Heart right ventricle (tissue), 16 donors: ENCODE data around the gene TACR2. TPM values are rescaled to one million over a fixed set of nuclear protein-coding genes. Genes with fewer than 3 reads are reported as not detected.

Experiments
- ATAC-seq, 8 donors: fragments of 200-7000 bp; cut with Tn5 transposase; one replicate each; pipeline ENCODE4 v1.9.1; 2020; ENCODE audit warnings: mild to moderate bottlenecking in 8 of 8, moderate library complexity in 8 of 8, moderate number of reproducible peaks in 1 of 8
- DNase-seq, 2 donors: peaks; one replicate each; pipeline ENCODE4 v3.0.0-alpha.2; 2020
- H3K27ac ChIP-seq, 10 donors: fragments of 200-600 bp; sonication (generic) in 2 of 10; one replicate each; pipeline versions ENCODE4 v1.5.0 to v1.8.0; 2020 to 2022; ENCODE audit warnings: mild to moderate bottlenecking in 3 of 10
- H3K27me3 ChIP-seq, 7 donors: fragments of 200-600 bp; one replicate each; pipeline ENCODE4 v1.8.0; 2021 to 2022; ENCODE audit warnings: mild to moderate bottlenecking in 2 of 7
- H3K36me3 ChIP-seq, 9 donors: fragments of 200-600 bp; sonication (generic) in 1 of 9; one replicate each; pipeline versions ENCODE4 v1.5.0 to v1.8.0; 2020 to 2022; ENCODE audit warnings: mild to moderate bottlenecking in 2 of 9
- H3K4me1 ChIP-seq, 9 donors: fragments of 200-600 bp; sonication (generic) in 1 of 9; one replicate each; pipeline versions ENCODE4 v1.5.0 to v1.8.0; 2020 to 2022; ENCODE audit warnings: mild to moderate bottlenecking in 4 of 9
- H3K4me3 ChIP-seq, 10 donors: fragments of 200-600 bp; sonication (generic) in 2 of 10; one replicate each; pipeline versions ENCODE4 v1.5.0 to v1.8.0; 2020 to 2022; ENCODE audit warnings: mild to moderate bottlenecking in 7 of 10, moderate library complexity in 2 of 10
- H3K9me3 ChIP-seq, 11 donors: fragments of 200-600 bp in 10 of 11; sonication (generic) in 2 of 11; one replicate each; pipeline versions ENCODE4 v1.5.0 to v1.8.0; 2013 to 2022; ENCODE audit warnings: mild to moderate bottlenecking in 2 of 11, control low read depth in 1 of 11, moderate library complexity in 1 of 11
- WGBS, 2 donors: extraction: QIAGEN DNeasy Blood & Tissue Kit; methylation state at CpG; one replicate each; pipeline ENCODE4 v1.1.7; 2013; ENCODE audit warnings: inconsistent platforms in 1 of 2; 5-methylcytosine and 5-hydroxymethylcytosine counted together
- intact Hi-C, 10 donors: fragments of 100-400 bp; cut with DNase I; formaldehyde crosslinking; loops; one replicate each; pipeline versions ENCODE4 v1.11.1 to v1.14.2; 2022
- polyA plus RNA-seq, 2 donors: library from polyadenylated mRNA; stranded (reverse); fragments of 200-250 nt; gene quantifications; one replicate each; pipeline ENCODE4 v1.2.3, GENCODE V29; 2013
- total RNA-seq, 10 donors: library from RNA; stranded (reverse); fragmentation: NEBNext Ultra II Directional in 3 of 10; extraction: Animal tissue kit (Norgen Biotek cat#: 25700) in 3 of 10; gene quantifications; one replicate each; pipeline versions ENCODE4 v1.2.1 to v1.2.4, GENCODE V29; 2021 to 2023
- TF ChIP-seq, protein P1 (sequence below), 9 donors: fragments of 200-600 bp; sonication (generic) in 2 of 9; IDR thresholded peaks; one replicate each; pipeline versions ENCODE4 v1.5.0 to v1.8.0; 2021 to 2022; ENCODE audit warnings: antibody characterized with exemption in 9 of 9, mild to moderate bottlenecking in 5 of 9, moderate library complexity in 1 of 9
- donor health status: Arrhythmogenic right ventricular cardiomyopathy.
- donor health status: ischemic (EF 13 %, LVEDD 7.1; RV severe dilation, severe dysfunction).
- donor health status: healthy with polysubstance abuse.
- donor health status: DM: no; HTN: yes; CAD: no.
- donor health status: DM: no; HTN: no; CAD: no.
- donor health status: ischemic (EF 25% LVEDD 6.9; RV normal size, moderate dysfunction).
- donor health status: ischemic (EF 25% LVEDD 5.7; RV mildly dilated, moderate dysfunction).
- donor health status: healthy.
- donor health status: DM: yes; HTN: yes; CAD: no.
- donor health status: Ischemic cardiomyopathy.
- donor health status: ischemic (EF 35%, LVEDD 5.7; RV mildly dilated, moderate dysfunction).
- donor health status: nonischemic (EF 11% LVEDD 7.7; RV severe dilation, severe dysfunction).
- donor health status: DM: yes; HTN: yes; CAD: no.
- donor health status: PGD.
- donor health status: ischemic (EF 29% LVEDD 5.4; RV normal size, mild dysfunction).
- donor health status: nonischemic (EF 23%, LVEDD 6.1; RV moderate dilation, normal function).

TACR2 gene
- total and polyA plus RNA-seq, 12 donors, result 0.13 to 0.93 (median 0.20) TPM; not detected in 3

DNA sequence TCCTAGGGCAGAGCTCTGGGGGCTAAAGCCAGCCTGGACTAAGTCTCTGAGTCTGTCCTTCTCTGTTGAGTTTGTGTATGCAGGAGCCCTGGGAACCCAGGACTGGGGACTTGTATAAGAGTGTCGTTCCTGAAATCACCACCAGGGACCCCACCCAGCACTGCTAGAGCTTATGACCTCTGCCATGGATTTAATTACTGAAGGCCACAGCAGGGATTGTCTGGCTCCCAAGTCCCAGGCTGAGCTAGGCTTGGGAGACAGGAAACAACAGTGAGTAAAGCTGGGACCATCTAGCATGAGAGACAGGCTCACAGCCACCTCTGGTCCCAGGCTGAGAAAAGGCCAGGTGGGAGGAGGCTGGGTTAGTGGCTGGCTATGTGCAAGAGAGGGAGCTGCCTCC lies 33.1 kb upstream of the TACR2 start:
- peak in 1 of 2 donors; percentile 73 for DNase-seq
- 9 to 18% methylated on average over 1 of the region's 1 CpG for WGBS, 2 donors

DNA sequence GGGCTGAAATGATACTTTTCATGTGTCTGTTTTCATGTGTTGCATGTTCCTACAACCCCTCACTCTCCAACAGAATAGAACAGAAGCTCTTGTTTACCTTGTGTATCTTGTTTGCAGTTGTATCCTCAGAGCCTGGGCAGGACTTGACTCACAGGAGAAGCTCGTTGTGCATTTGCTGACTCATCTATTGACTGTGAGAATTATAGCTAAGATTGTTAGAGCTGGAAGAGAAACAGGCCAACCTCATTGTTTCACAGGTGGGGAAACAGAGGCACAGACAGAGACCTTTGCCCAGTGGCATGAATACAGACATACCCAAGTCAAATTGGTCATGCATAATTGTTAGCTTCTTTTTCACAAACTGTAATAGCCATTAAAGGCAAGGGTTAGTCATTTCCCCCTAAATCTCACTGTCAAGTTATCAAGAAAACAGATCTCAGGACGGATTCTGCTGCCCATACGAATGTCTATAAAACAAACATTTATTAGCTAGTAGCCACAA lies 30.0 kb upstream of the TACR2 start:
- peaks cover 0 to 26% (median 19%) of the 10 kb centered on the region in 9 donors for H3K4me1 ChIP-seq
- no peaks in the 10 kb centered on the region for H3K36me3 ChIP-seq
- H3K27me3 ChIP-seq, result peaks cover 0 to 7% (median 0%) of the 10 kb centered on the region in 7 donors
- intact Hi-C loops, result no loop called here
- WGBS, 2 donors, result 62 to 65% methylated on average over 3 of the region's 3 CpGs
- H3K9me3 ChIP-seq, result no peaks in the 10 kb centered on the region
- ATAC-seq, result no peak
- DNase-seq, result no peak
- H3K27ac ChIP-seq, result no peak overlapping the region
- no peak overlapping the region for H3K4me3 ChIP-seq
- TF ChIP-seq, protein P1, sequence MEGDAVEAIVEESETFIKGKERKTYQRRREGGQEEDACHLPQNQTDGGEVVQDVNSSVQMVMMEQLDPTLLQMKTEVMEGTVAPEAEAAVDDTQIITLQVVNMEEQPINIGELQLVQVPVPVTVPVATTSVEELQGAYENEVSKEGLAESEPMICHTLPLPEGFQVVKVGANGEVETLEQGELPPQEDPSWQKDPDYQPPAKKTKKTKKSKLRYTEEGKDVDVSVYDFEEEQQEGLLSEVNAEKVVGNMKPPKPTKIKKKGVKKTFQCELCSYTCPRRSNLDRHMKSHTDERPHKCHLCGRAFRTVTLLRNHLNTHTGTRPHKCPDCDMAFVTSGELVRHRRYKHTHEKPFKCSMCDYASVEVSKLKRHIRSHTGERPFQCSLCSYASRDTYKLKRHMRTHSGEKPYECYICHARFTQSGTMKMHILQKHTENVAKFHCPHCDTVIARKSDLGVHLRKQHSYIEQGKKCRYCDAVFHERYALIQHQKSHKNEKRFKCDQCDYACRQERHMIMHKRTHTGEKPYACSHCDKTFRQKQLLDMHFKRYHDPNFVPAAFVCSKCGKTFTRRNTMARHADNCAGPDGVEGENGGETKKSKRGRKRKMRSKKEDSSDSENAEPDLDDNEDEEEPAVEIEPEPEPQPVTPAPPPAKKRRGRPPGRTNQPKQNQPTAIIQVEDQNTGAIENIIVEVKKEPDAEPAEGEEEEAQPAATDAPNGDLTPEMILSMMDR (IDR thresholded peaks at IDR 0.05), result no peak

More for the DNA sequence above, 33.1 kb upstream of the TACR2 start:
- H3K27ac ChIP-seq, result peak overlapping the region in 8 of 10 donors; percentile 13 to 89 (median 68)
- H3K4me3 ChIP-seq, result no peak overlapping the region
- H3K36me3 ChIP-seq, result no peaks in the 10 kb centered on the region
- intact Hi-C loops, result loop anchor here in 2 of 10 donors (1.0 to 10.0 kb wide), 2 partner anchors 55 to 57 kb away; no protein-coding TSS in a partner anchor
- TF ChIP-seq, protein P1 (IDR thresholded peaks at IDR 0.05), result peak; percentile 50 to 76 (median 67)
- no peaks in the 10 kb centered on the region for H3K9me3 ChIP-seq
- peaks cover 0 to 52% (median 33%) of the 10 kb centered on the region in 9 donors for H3K4me1 ChIP-seq
- peak; percentile 73 to 85 (median 75) for ATAC-seq
- peaks cover 0 to 14% (median 0%) of the 10 kb centered on the region in 7 donors for H3K27me3 ChIP-seq

DNA sequence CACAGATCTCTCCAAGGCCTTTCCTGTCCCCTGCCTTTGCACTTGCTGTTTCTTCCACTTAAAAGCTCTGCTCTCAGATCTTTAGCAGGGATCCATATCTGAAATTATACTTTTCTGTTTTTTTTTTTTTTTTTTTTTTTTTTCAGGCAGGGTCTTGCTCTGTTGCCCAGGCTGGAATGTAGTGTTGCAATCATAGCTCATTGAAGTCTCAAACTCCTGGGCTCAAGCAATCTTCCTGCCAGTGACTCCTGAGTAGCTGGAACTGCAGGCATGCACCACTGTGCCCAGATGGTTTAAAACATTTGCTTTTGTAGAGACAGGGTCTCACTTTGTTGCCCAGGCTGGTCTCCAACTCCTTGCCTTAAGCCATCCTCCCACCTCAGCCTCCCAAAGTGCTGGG lies 29.5 kb upstream of the TACR2 start:
- H3K27me3 ChIP-seq, result peaks cover 0 to 2% (median 0%) of the 10 kb centered on the region in 7 donors
- no peak overlapping the region for H3K27ac ChIP-seq
- peaks cover 0 to 22% (median 18%) of the 10 kb centered on the region in 9 donors for H3K4me1 ChIP-seq
- no peaks in the 10 kb centered on the region for H3K9me3 ChIP-seq
- TF ChIP-seq, protein P1 (IDR thresholded peaks at IDR 0.05), result no peak
- H3K36me3 ChIP-seq, result no peaks in the 10 kb centered on the region
- intact Hi-C loops, result no loop called here
- H3K4me3 ChIP-seq, result no peak overlapping the region
- no peak for ATAC-seq
- DNase-seq, result no peak

DNA sequence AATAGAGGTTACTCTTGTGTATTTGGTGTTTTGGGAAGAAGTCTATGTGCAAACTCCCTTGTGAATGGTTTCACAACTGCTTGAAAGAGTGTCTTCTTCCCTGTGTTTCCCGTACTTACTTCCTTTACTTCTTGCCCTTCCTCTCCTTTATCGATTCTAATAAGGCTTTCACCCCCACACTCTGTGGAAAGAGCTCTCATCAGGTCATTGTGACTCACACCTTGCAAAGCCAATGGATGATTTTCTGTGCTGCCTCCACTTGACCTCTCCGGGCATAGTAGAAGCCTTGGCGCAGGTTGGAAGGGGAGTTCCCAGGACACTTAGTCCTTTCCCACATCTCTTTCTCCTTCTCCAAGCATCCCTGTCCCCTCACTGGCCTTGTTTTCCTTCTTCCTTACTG lies 28.3 kb upstream of the TACR2 start:
- Histone ChIP-seq H3K4me3 (no peak overlapping the region), H3K9me3 (no peaks in the 10 kb centered on the region), H3K36me3 (no peaks in the 10 kb centered on the region), H3K27me3 (no peaks in the 10 kb centered on the region), H3K4me1 (peaks cover 0 to 15% (median 8%) of the 10 kb centered on the region in 9 donors), H3K27ac (no peak overlapping the region)
- DNase-seq (no peak), ATAC-seq (no peak)
- WGBS, 2 donors, result 88 to 91% methylated on average over 4 of the region's 4 CpGs
- intact Hi-C loops, result no loop called here
- TF ChIP-seq, protein P1 (IDR thresholded peaks at IDR 0.05), result no peak
